Small intestine (tissue), 7 donors: Measurements from ENCODE around the gene PNMA8A. TPM values are rescaled to one million over a fixed set of nuclear protein-coding genes. Genes with fewer than 3 reads are reported as not detected.

Experiments used
- DNase-seq, 2 donors: peaks; one replicate each; pipeline versions ENCODE4 v3.0.0 to v3.0.0-alpha.2; 2013
- FAIRE-seq: peaks from 2 replicates; lab custom pipeline; 2012; peaks lifted over from hg19 to GRCh38; lab: Jason Lieb, UNC
- H3K27ac ChIP-seq, 3 donors: one replicate each; pipeline ENCODE4 v1.5.1; 2013; ENCODE audit warnings: low read length in 2 of 3, mild to moderate bottlenecking in 2 of 3, control low read depth in 1 of 3, inconsistent platforms in 1 of 3, low read depth in 1 of 3, moderate library complexity in 1 of 3
- H3K27me3 ChIP-seq, 3 donors: one replicate each; pipeline ENCODE4 v1.6.1; 2013; ENCODE audit warnings: low read length in 3 of 3, inconsistent platforms in 1 of 3; ENCODE audit not compliant: control insufficient read depth in 3 of 3, insufficient read depth in 3 of 3
- H3K36me3 ChIP-seq, 3 donors: one replicate each; pipeline ENCODE4 v1.6.1; 2013; ENCODE audit warnings: low read length in 3 of 3, inconsistent platforms in 1 of 3, low read depth in 1 of 3, mild to moderate bottlenecking in 1 of 3, moderate library complexity in 1 of 3; ENCODE audit not compliant: control insufficient read depth in 3 of 3, insufficient read depth in 2 of 3
- H3K4me1 ChIP-seq, 3 donors: one replicate each; pipeline ENCODE4 v1.6.1; 2013; ENCODE audit warnings: low read length in 2 of 3, inconsistent platforms in 1 of 3, low read depth in 1 of 3, mild to moderate bottlenecking in 1 of 3, moderate library complexity in 1 of 3; ENCODE audit not compliant: control insufficient read depth in 3 of 3, insufficient read depth in 2 of 3
- H3K4me3 ChIP-seq, 3 donors: one replicate each; pipeline ENCODE4 v1.5.1; 2013; ENCODE audit warnings: low read length in 3 of 3, control low read depth in 1 of 3, inconsistent platforms in 1 of 3, low read depth in 1 of 3, mild to moderate bottlenecking in 1 of 3, moderate library complexity in 1 of 3
- H3K9me3 ChIP-seq, 2 donors: one replicate each; pipeline ENCODE4 v1.6.1; 2013; ENCODE audit warnings: low read depth in 1 of 2, low read length in 1 of 2; ENCODE audit not compliant: control insufficient read depth in 2 of 2, insufficient read depth in 1 of 2
- WGBS, 3 donors: extraction: QIAGEN DNeasy Blood & Tissue Kit; methylation state at CpG; one replicate each; pipeline ENCODE4 v1.1.7; 2013; 5-methylcytosine and 5-hydroxymethylcytosine counted together
- polyA plus RNA-seq, 4 donors: library from polyadenylated mRNA; stranded (reverse) in 3 of 4; unstranded in 1 of 4; fragments of 200-250 nt in 3 of 4; fragments of 120-200 nt in 1 of 4; gene quantifications; one replicate each; pipeline versions ENCODE4 v1.2.1 to v1.2.3, GENCODE V29; 2013
- donor health status: healthy with polysubstance abuse.
- donor health status: control.
- donor health status: control.
- donor health status: Bipolar disorder and iron deficiency.
- donor health status: healthy.

Gene PNMA8A
- polyA plus RNA-seq, 4 donors = 0.27 to 2.9 (median 1.5) TPM; not detected in 1

DNA sequence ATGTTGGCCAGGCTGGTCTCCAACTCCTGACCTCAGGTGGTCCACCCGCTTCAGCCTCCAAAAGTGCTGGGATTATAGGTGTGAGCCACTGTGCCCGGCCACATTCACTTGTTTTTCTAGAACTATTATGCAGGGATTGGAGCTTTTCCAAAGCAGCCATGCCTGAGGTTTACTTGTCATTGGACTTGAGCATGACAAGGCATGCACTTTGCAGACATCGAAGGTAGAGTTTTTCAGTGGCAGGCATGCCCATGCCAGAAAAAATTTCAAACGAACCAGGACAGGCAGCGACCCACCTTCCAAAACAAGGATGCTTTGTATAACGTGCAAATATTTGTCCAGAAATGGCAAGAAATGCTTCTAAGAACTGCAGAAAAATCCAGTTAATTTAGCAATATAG is 17.7 kb downstream of the PNMA8A start:
- no peak for DNase-seq

DNA sequence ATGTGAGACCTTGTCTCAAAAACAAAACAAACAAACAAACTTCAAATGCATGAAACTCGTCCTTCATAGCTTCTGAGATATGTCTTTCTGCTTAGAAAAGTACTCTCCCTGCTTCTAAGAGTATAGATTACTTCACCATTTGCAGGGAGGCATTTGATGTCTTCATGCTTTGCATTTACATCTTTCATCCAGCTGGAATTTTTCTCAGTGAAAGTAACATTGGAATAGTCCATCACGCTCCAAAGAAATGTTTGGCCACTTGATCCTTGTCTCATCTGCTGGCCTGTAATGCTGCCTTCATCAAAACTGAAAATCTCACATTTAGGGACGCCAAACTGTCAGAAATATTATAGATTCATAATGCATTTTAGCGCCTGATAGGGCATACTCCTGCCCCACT is 19.2 kb downstream of the PNMA8A start:
- 37 to 39% (median 38%) methylated on average over 4 of the region's 4 CpGs for WGBS, 3 donors
- Histone ChIP-seq H3K27ac (no peak overlapping the region), H3K27me3 (no peaks in the 10 kb centered on the region), H3K9me3 (peaks cover 0 to 3% of the 10 kb centered on the region in 2 donors), H3K4me1 (no peaks in the 10 kb centered on the region), H3K36me3 (no peaks in the 10 kb centered on the region), H3K4me3 (no peak overlapping the region)
- DNase-seq = no peak
- FAIRE-seq = no peak

More for the DNA sequence above, 17.7 kb downstream of the PNMA8A start:
- Histone ChIP-seq H3K4me1 (no peaks in the 10 kb centered on the region), H3K27ac (no peak overlapping the region), H3K27me3 (no peaks in the 10 kb centered on the region), H3K4me3 (no peak overlapping the region), H3K36me3 (no peaks in the 10 kb centered on the region), H3K9me3 (peaks cover 0 to 3% of the 10 kb centered on the region in 2 donors)
- FAIRE-seq = no peak
- WGBS, 3 donors = 75 to 81% (median 79%) methylated on average over 6 of the region's 6 CpGs

DNA sequence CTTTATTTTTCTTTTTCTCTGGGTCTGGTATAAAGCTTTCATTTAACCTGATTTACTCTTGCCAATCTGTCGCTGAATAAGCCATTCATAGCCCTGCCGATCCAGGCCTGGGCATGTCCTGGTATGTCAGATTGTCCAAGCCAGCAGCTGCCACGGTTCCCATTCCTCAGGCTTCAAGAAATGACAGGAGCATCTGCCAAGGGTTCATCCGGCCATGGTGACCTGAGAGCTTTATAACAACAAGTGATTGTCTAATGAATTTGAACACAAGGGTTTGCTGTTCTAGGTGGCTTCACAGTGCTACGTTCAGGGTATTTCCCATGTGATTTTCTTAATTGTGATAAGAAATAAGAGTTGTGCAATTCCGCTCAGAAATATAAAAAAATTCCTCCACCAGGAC is 20.0 kb downstream of the PNMA8A start:
- 63 to 72% (median 65%) methylated on average over 6 of the region's 6 CpGs for WGBS, 3 donors
- no peak for FAIRE-seq
- Histone ChIP-seq H3K27me3 (no peaks in the 10 kb centered on the region), H3K9me3 (peaks cover 0 to 3% of the 10 kb centered on the region in 2 donors), H3K36me3 (no peaks in the 10 kb centered on the region), H3K4me3 (no peak overlapping the region), H3K4me1 (no peaks in the 10 kb centered on the region), H3K27ac (no peak overlapping the region)
- DNase-seq = no peak

GRCh38 chr19:46450737-46451136 is 20.6 kb downstream of the PNMA8A start:
- FAIRE-seq (no peak), DNase-seq (no peak)
- H3K27ac ChIP-seq = no peak overlapping the region
- no peaks in the 10 kb centered on the region for H3K27me3 ChIP-seq
- H3K4me1 ChIP-seq = no peaks in the 10 kb centered on the region
- peaks cover 0 to 3% of the 10 kb centered on the region in 2 donors for H3K9me3 ChIP-seq
- no peaks in the 10 kb centered on the region for H3K36me3 ChIP-seq
- no peak overlapping the region for H3K4me3 ChIP-seq
- WGBS, 3 donors = 78 to 81% (median 79%) methylated on average over 5 of the region's 5 CpGs

GRCh38 chr19:46449228-46449627 is 22.1 kb downstream of the PNMA8A start:
- Histone ChIP-seq H3K4me3 (no peak overlapping the region), H3K4me1 (no peaks in the 10 kb centered on the region), H3K9me3 (peaks cover 0 to 3% of the 10 kb centered on the region in 2 donors), H3K36me3 (no peaks in the 10 kb centered on the region), H3K27ac (no peak overlapping the region), H3K27me3 (no peaks in the 10 kb centered on the region)
- DNase-seq (no peak), FAIRE-seq (no peak)
- 60 to 67% (median 61%) methylated on average over 7 of the region's 7 CpGs for WGBS, 3 donors

DNA sequence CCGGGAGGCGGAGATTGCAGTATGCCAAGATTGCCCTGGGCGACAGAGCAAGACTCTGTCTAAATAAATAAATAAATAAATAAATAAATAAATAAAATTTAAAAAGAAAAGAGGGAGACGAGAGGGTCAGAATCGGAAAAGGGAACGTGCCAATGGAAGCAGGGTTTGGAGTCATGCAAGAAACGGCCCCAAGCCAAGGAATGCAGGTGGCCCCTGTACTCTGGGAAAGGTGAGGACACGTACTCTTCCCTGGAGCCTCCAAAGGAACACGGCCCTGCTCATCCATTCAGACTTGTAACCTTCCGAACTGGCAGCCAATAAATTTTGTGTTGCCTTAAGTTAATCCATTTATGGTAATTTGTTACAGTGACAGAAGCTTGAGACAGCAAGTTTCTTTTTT is 22.8 kb downstream of the PNMA8A start:
- FAIRE-seq (no peak), DNase-seq (no peak)
- WGBS, 3 donors = 89 to 93% (median 93%) methylated on average over 10 of the region's 10 CpGs
- Histone ChIP-seq H3K27me3 (no peaks in the 10 kb centered on the region), H3K36me3 (no peaks in the 10 kb centered on the region), H3K9me3 (peaks cover 0 to 3% of the 10 kb centered on the region in 2 donors), H3K27ac (no peak overlapping the region), H3K4me1 (no peaks in the 10 kb centered on the region), H3K4me3 (no peak overlapping the region)

DNA sequence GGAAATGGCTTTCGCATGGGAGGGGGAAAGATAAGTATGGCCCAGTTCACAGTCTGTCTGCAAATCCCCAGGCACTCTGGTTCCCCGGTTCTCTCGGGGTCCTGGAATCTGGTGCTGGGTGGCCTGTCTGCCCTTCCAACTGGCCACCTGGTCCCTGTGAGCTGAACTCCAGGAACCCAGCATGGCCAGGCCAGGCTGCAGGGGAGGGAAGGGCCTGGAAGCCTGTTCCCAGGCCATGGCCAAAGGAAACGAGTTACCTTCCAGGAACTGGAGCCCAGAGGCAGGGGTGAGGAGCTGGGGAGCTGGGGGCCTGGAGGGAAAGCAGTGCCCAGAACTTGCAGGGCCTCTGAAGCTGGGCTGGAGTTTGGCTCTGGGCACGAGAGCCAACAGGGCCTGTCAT is 23.5 kb downstream of the PNMA8A start:
- 63 to 79% (median 72%) methylated on average over 5 of the region's 5 CpGs for WGBS, 3 donors
- FAIRE-seq (no peak), DNase-seq (no peak)
- no peak overlapping the region for H3K27ac ChIP-seq
- H3K4me3 ChIP-seq = no peak overlapping the region
- H3K4me1 ChIP-seq = no peaks in the 10 kb centered on the region
- H3K27me3 ChIP-seq = no peaks in the 10 kb centered on the region
- H3K36me3 ChIP-seq = no peaks in the 10 kb centered on the region
- peaks cover 0 to 3% of the 10 kb centered on the region in 2 donors for H3K9me3 ChIP-seq

- Histone ChIP-seq H3K9me3 (peaks cover 0 to 3% of the 10 kb centered on the region in 2 donors), H3K4me3 (no peak overlapping the region), H3K4me1 (no peaks in the 10 kb centered on the region), H3K27me3 (no peaks in the 10 kb centered on the region), H3K36me3 (no peaks in the 10 kb centered on the region), H3K27ac (no peak overlapping the region)
- DNase-seq = no peak
- WGBS, 3 donors = 33 to 46% (median 43%) methylated on average over 3 of the region's 3 CpGs
- no peak for FAIRE-seq
Measured at GRCh38 chr19:46447006-46447405, 24.4 kb downstream of the PNMA8A start.

DNA sequence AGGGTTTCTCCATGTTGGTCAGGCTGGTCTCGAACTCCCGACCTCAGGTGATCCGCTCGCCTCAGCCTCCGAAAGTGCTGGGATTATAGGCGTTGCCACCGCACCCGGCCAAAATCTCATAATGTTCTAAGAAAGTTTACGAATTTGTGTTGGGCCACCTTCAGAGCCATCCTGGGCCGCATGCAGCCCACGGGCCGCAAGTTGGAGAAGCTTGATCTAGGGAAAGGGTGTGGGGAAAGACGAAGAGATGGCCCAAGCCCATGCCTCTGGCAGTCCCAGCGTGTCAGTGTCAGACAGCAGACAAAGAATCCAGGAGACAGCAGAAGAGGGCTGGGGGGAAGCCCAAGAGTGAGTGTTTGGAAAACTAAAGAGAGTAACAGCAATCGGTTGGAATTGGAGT is 25.3 kb downstream of the PNMA8A start:
- FAIRE-seq (no peak), DNase-seq (no peak)
- H3K27ac ChIP-seq = no peak overlapping the region
- no peaks in the 10 kb centered on the region for H3K27me3 ChIP-seq
- no peaks in the 10 kb centered on the region for H3K4me1 ChIP-seq
- H3K36me3 ChIP-seq = no peaks in the 10 kb centered on the region
- H3K9me3 ChIP-seq = peaks cover 0 to 3% of the 10 kb centered on the region in 2 donors
- WGBS, 3 donors = 82 to 88% (median 85%) methylated on average over 15 of the region's 15 CpGs
- H3K4me3 ChIP-seq = no peak overlapping the region
